H9 (cell line): ENCODE data around the gene RARB. TPM values are rescaled to one million over a fixed set of nuclear protein-coding genes. Genes with fewer than 3 reads are reported as not detected.

Experiments used
- DNase-seq: peaks from one replicate; pipeline ENCODE4 v3.0.0-alpha.2; 2017
- H2AFZ ChIP-seq: one replicate; pipeline ENCODE4 v1.6.1; 2013; ENCODE audit warnings: mild to moderate bottlenecking, low read length, control low read depth, moderate library complexity
- H2AK5ac ChIP-seq: 2 replicates; pipeline ENCODE4 v1.6.1; 2013; ENCODE audit warnings: low read length, control low read depth, mixed read lengths; ENCODE audit not compliant: insufficient read length
- H2BK120ac ChIP-seq: one replicate; pipeline ENCODE4 v1.6.1; 2013; ENCODE audit warnings: low read depth, mild to moderate bottlenecking, low read length, control low read depth, inconsistent platforms; ENCODE audit not compliant: poor library complexity, severe bottlenecking
- H2BK12ac ChIP-seq: 2 replicates; pipeline ENCODE4 v1.6.1; 2013; ENCODE audit warnings: low read length, control low read depth, mixed read lengths, low read depth; ENCODE audit not compliant: insufficient read length
- H2BK15ac ChIP-seq: 2 replicates; pipeline ENCODE4 v1.6.1; 2013; ENCODE audit warnings: low read depth, low read length, control low read depth
- H2BK20ac ChIP-seq: one replicate; pipeline ENCODE4 v1.6.1; 2013; ENCODE audit warnings: low read depth, mild to moderate bottlenecking, low read length, control low read depth, inconsistent platforms; ENCODE audit not compliant: poor library complexity, severe bottlenecking
- H2BK5ac ChIP-seq: 2 replicates; pipeline ENCODE4 v1.6.1; 2013; ENCODE audit warnings: low read length, control low read depth, mixed read lengths; ENCODE audit not compliant: insufficient read length
- H3K14ac ChIP-seq: 2 replicates; pipeline ENCODE4 v1.6.1; 2013; ENCODE audit warnings: low read length, control low read depth; ENCODE audit not compliant: insufficient read depth
- H3K18ac ChIP-seq: 2 replicates; pipeline ENCODE4 v1.6.1; 2013; ENCODE audit warnings: low read depth, mild to moderate bottlenecking, mixed read lengths, low read length, control low read depth; ENCODE audit not compliant: insufficient read length
- H3K23ac ChIP-seq: 2 replicates; pipeline ENCODE4 v1.6.1; 2013; ENCODE audit warnings: low read length, control low read depth, mixed read lengths, low read depth; ENCODE audit not compliant: insufficient read length
- H3K23me2 ChIP-seq: 2 replicates; pipeline ENCODE4 v1.6.1; 2013; ENCODE audit warnings: low read depth, mild to moderate bottlenecking, mixed read lengths, low read length, control low read depth; ENCODE audit not compliant: insufficient read length, poor library complexity, severe bottlenecking
- H3K27ac ChIP-seq: 2 replicates; pipeline ENCODE4 v1.5.1; 2013; ENCODE audit warnings: low read length, control low read depth, mixed read lengths, low read depth; ENCODE audit not compliant: insufficient read length
- H3K27me3 ChIP-seq: 2 replicates; pipeline ENCODE4 v1.6.1; 2013; ENCODE audit warnings: low read length, control low read depth, inconsistent platforms; ENCODE audit not compliant: insufficient read depth
- H3K4ac ChIP-seq: 2 replicates; pipeline ENCODE4 v1.6.1; 2013; ENCODE audit warnings: low read depth, mild to moderate bottlenecking, control low read depth, inconsistent platforms, low read length, moderate library complexity
- H3K4me1 ChIP-seq: 2 replicates; pipeline ENCODE4 v1.6.1; 2013; ENCODE audit warnings: low read length, control low read depth, inconsistent platforms; ENCODE audit not compliant: insufficient read depth
- H3K4me2 ChIP-seq: 2 replicates; pipeline ENCODE4 v1.6.1; 2013; ENCODE audit warnings: low read length, control low read depth, mixed read lengths; ENCODE audit not compliant: insufficient read length, insufficient read depth
- H3K56ac ChIP-seq: 2 replicates; pipeline ENCODE4 v1.6.1; 2013; ENCODE audit warnings: low read depth, mild to moderate bottlenecking, mixed read lengths, low read length, control low read depth; ENCODE audit not compliant: insufficient read length
- H3K79me1 ChIP-seq: 2 replicates; pipeline ENCODE4 v1.6.1; 2013; ENCODE audit warnings: low read depth, mild to moderate bottlenecking, moderate library complexity, low read length, control low read depth, inconsistent platforms; ENCODE audit not compliant: insufficient read depth, poor library complexity, severe bottlenecking
- H3K79me2 ChIP-seq: 2 replicates; pipeline ENCODE4 v1.6.1; 2013; ENCODE audit warnings: low read length, control low read depth, inconsistent platforms; ENCODE audit not compliant: insufficient read depth
- H3K9ac ChIP-seq: 2 replicates; pipeline ENCODE4 v1.6.1; 2013; ENCODE audit warnings: low read length, control low read depth, mixed read lengths; ENCODE audit not compliant: insufficient read length; ENCODE audit errors: extremely low read depth
- H3K9me3 ChIP-seq: one replicate; pipeline ENCODE4 v1.6.1; 2013; ENCODE audit warnings: low read depth, low read length, inconsistent platforms; ENCODE audit not compliant: control insufficient read depth
- H3T11ph ChIP-seq: one replicate; pipeline ENCODE4 v1.6.1; 2013; ENCODE audit warnings: mild to moderate bottlenecking, low read length, control low read depth, inconsistent platforms
- H4K20me1 ChIP-seq: one replicate; pipeline ENCODE4 v1.6.1; 2013; ENCODE audit not compliant: control insufficient read depth, insufficient read length, insufficient read depth
- H4K5ac ChIP-seq: 2 replicates; pipeline ENCODE4 v1.6.1; 2013; ENCODE audit warnings: low read depth, mild to moderate bottlenecking, mixed read lengths, low read length, control low read depth; ENCODE audit not compliant: insufficient read length
- H4K8ac ChIP-seq: replicated peaks from 2 replicates; pipeline ENCODE4 v1.6.1; 2013; ENCODE audit warnings: low read length, control low read depth, mixed read lengths, low read depth; ENCODE audit not compliant: insufficient read length
- H4K91ac ChIP-seq: 2 replicates; pipeline ENCODE4 v1.6.1; 2013; ENCODE audit warnings: low read depth, mild to moderate bottlenecking, moderate library complexity, mixed read lengths, low read length, control low read depth; ENCODE audit not compliant: insufficient read length
- H3K27ac Mint-ChIP-seq, 3 experiments: 2 replicates in 2 of 3; 3 replicates in 1 of 3; pipeline ENCODE4 v1.8.0; 2020 to 2021; ENCODE audit warnings: mixed read lengths in 3 of 3, mild to moderate bottlenecking in 1 of 3, moderate library complexity in 1 of 3
- H3K27me3 Mint-ChIP-seq: 2 replicates; pipeline ENCODE4 v1.8.0; 2021; ENCODE audit warnings: low read depth, mild to moderate bottlenecking, moderate library complexity, mixed read lengths
- H3K36me3 Mint-ChIP-seq, 3 experiments: 2 replicates in 2 of 3; 3 replicates in 1 of 3; pipeline ENCODE4 v1.8.0; 2020 to 2021; ENCODE audit warnings: low read depth in 3 of 3, mixed read lengths in 3 of 3; ENCODE audit not compliant: insufficient read depth in 1 of 3
- H3K4me1 Mint-ChIP-seq, 2 experiments: 2 replicates each; pipeline ENCODE4 v1.8.0; 2020; ENCODE audit warnings: mixed read lengths in 2 of 2
- H3K4me3 Mint-ChIP-seq, 2 experiments: 2 replicates in 1 of 2; 3 replicates in 1 of 2; pipeline ENCODE4 v1.8.0; 2020 to 2021; ENCODE audit warnings: mild to moderate bottlenecking in 2 of 2, mixed read lengths in 2 of 2, moderate library complexity in 1 of 2
- H3K9me3 Mint-ChIP-seq, 2 experiments: 2 replicates in 1 of 2; 3 replicates in 1 of 2; pipeline ENCODE4 v1.8.0; 2020; ENCODE audit warnings: mild to moderate bottlenecking in 2 of 2, mixed read lengths in 2 of 2, moderate library complexity in 1 of 2
- CTCF ChIP-seq: fragments of 200-600 bp; sonication (generic); conservative IDR thresholded peaks from 3 replicates; pipeline ENCODE4 v1.8.0; 2021; ENCODE audit warnings: antibody characterized with exemption, mild to moderate bottlenecking
- WGBS: extraction: QIAGEN DNeasy Blood & Tissue Kit; methylation state at CpG from one replicate; pipeline ENCODE4 v1.1.7; 2013; ENCODE audit warnings: missing lambda C conversion rate, low lambda C conversion rate, mixed read lengths; ENCODE audit not compliant: insufficient read length; ENCODE audit errors: extremely low coverage; 5-methylcytosine and 5-hydroxymethylcytosine counted together
- total RNA-seq: library from RNA; stranded (reverse); gene quantifications from 2 replicates; pipeline ENCODE4 v1.2.1, GENCODE V29; 2021

Gene RARB
- total RNA-seq, 1 experiment from 2014 or later: 0.22 TPM

GRCh38 chr3:25576146-25576545 is 148.1 kb downstream of the RARB start:
- Histone ChIP-seq H3K18ac (no peak overlapping the region), H3K14ac (no peak overlapping the region), H3K23me2 (no peaks in the 10 kb centered on the region), H3K79me2 (no peaks in the 10 kb centered on the region), H4K91ac (no peak overlapping the region), H3K23ac (no peak overlapping the region), H2BK20ac (no peak overlapping the region), H2AFZ (no peak overlapping the region), H3K27ac (no peak overlapping the region), H3T11ph (no peak overlapping the region), H2BK5ac (no peak overlapping the region), H2BK12ac (no peak overlapping the region), H3K79me1 (no peaks in the 10 kb centered on the region), H4K20me1 (no peaks in the 10 kb centered on the region), H4K5ac (no peak overlapping the region), H2AK5ac (no peak overlapping the region), H3K4me1 (no peaks in the 10 kb centered on the region; the same call in 1 of the 2 replicates), H3K9ac (no peak overlapping the region), H2BK120ac (no peak overlapping the region), H3K4ac (no peak overlapping the region), H3K9me3 (no peaks in the 10 kb centered on the region), H3K4me2 (no peak overlapping the region), H3K27me3 (no peaks in the 10 kb centered on the region), H2BK15ac (no peak overlapping the region), H3K56ac (no peak overlapping the region), H4K8ac (no peak overlapping the region)
- H3K27me3 Mint-ChIP-seq: no peaks in the 10 kb centered on the region
- no peak for DNase-seq
- TF ChIP-seq CTCF: no peak
- H3K27ac Mint-ChIP-seq: no peak overlapping the region
- WGBS: no CpG with 5 or more reads among the region's 4 CpGs
- no peak overlapping the region for H3K4me3 Mint-ChIP-seq
- no peaks in the 10 kb centered on the region; a peak in 1 of 7 replicates for H3K36me3 Mint-ChIP-seq
- H3K9me3 Mint-ChIP-seq: no peaks in the 10 kb centered on the region; a peak in 1 of 5 replicates
- H3K4me1 Mint-ChIP-seq: peaks cover 9 to 21% of the 10 kb centered on the region in 2 experiments
